Measurements from ENCODE around the gene DCAF12. TPM values are rescaled to one million over a fixed set of nuclear protein-coding genes. Genes with fewer than 3 reads are reported as not detected.

Gene DCAF12
- total and polyA plus RNA-seq, 9 donors = 17.2 to 65.5 (median 24.8) TPM

- no peak for TF ChIP-seq EP300 (IDR thresholded peaks at IDR 0.05)
- TF ChIP-seq POLR2A (IDR thresholded peaks at IDR 0.05) = no peak
- Histone ChIP-seq H3K36me3 (no peaks in the 10 kb centered on the region), H3K4me3 (no peak overlapping the region), H3K27me3 (no peaks in the 10 kb centered on the region), H3K27ac (no peak overlapping the region), H3K4me1 (ENCODE audit: insufficient read depth) (no peaks in the 10 kb centered on the region), H3K9me3 (no peaks in the 10 kb centered on the region)
- DNase-seq = no peak
- 79 to 91% (median 79%) methylated on average over 4 of the region's 4 CpGs for WGBS, 3 donors
- intact Hi-C loops (cut with DNase I) = no loop called here
Observed at GRCh38 chr9:34096751-34097150, 29.7 kb downstream of the DCAF12 start.

GRCh38 chr9:34093578-34093977, 32.9 kb downstream of the DCAF12 start:
- no peak for DNase-seq
- H3K27me3 ChIP-seq = no peaks in the 10 kb centered on the region
- 83 to 93% (median 84%) methylated on average over 5 of the region's 5 CpGs for whole genome bisulfite sequencing, 3 donors
- no peaks in the 10 kb centered on the region for H3K9me3 ChIP-seq
- H3K27ac ChIP-seq = no peak overlapping the region
- intact Hi-C loops (cut with DNase I) = no loop called here
- no peak for TF ChIP-seq EP300 (IDR thresholded peaks at IDR 0.05)
- no peak for TF ChIP-seq CTCF (IDR thresholded peaks at IDR 0.05)
- TF ChIP-seq POLR2A (IDR thresholded peaks at IDR 0.05) = no peak
- H3K36me3 ChIP-seq = no peaks in the 10 kb centered on the region
- no peak overlapping the region for H3K4me3 ChIP-seq
- no peaks in the 10 kb centered on the region for H3K4me1 ChIP-seq (ENCODE audit: insufficient read depth)

GRCh38 chr9:34089311-34089710, 37.2 kb downstream of the DCAF12 start:
- intact Hi-C loops (cut with DNase I) = no loop called here
- Histone ChIP-seq H3K27ac (no peak overlapping the region), H3K36me3 (no peaks in the 10 kb centered on the region), H3K27me3 (no peaks in the 10 kb centered on the region), H3K4me1 (ENCODE audit: insufficient read depth) (peaks cover 5% of the 10 kb centered on the region), H3K4me3 (no peak overlapping the region), H3K9me3 (no peaks in the 10 kb centered on the region)
- TF ChIP-seq CTCF (IDR thresholded peaks at IDR 0.05) = no peak
- no peak for TF ChIP-seq POLR2A (IDR thresholded peaks at IDR 0.05)
- 91 to 93% (median 92%) methylated on average over 7 of the region's 7 CpGs for WGBS, 3 donors
- DNase-seq = no peak

GRCh38 chr9:34087370-34087769, 39.1 kb downstream of the DCAF12 start:
- WGBS, 3 donors = 38 to 55% (median 47%) methylated on average over 1 of the region's 1 CpG
- H3K36me3 ChIP-seq = no peaks in the 10 kb centered on the region
- H3K4me1 ChIP-seq (ENCODE audit: insufficient read depth) = peaks cover 6% of the 10 kb centered on the region
- no peaks in the 10 kb centered on the region for H3K27me3 ChIP-seq
- TF ChIP-seq CTCF (IDR thresholded peaks at IDR 0.05) = no peak
- no peaks in the 10 kb centered on the region for H3K9me3 ChIP-seq
- H3K27ac ChIP-seq = no peak overlapping the region
- H3K4me3 ChIP-seq = no peak overlapping the region
- intact Hi-C loops (cut with DNase I) = no loop called here
- no peak for DNase-seq

- Histone ChIP-seq H3K4me1 (ENCODE audit: insufficient read depth) (peaks cover 6% of the 10 kb centered on the region), H3K9me3 (no peaks in the 10 kb centered on the region), H3K27me3 (no peaks in the 10 kb centered on the region), H3K27ac (no peak overlapping the region), H3K36me3 (no peaks in the 10 kb centered on the region), H3K4me3 (no peak overlapping the region)
- intact Hi-C loops (cut with DNase I) = no loop called here
- TF ChIP-seq EP300 (IDR thresholded peaks at IDR 0.05) (no peak), CTCF (IDR thresholded peaks at IDR 0.05) (no peak), POLR2A (IDR thresholded peaks at IDR 0.05) (no peak)
- DNase-seq = no peak
Observed at GRCh38 chr9:34086864-34087263, 39.6 kb downstream of the DCAF12 start.
